Measurements from ENCODE around the gene DDAH1.

- no peak for TF ChIP-seq POLR2A (IDR thresholded peaks at IDR 0.05; ENCODE audit: low read depth, low read length)
- TF ChIP-seq TAF1 (IDR thresholded peaks at IDR 0.05; ENCODE audit: low read depth, low read length), result no peak
- no peak for TF ChIP-seq SPI1 (IDR thresholded peaks at IDR 0.05; ENCODE audit: low read depth, low read length)
- TF ChIP-seq POLR2AphosphoS5 (IDR thresholded peaks at IDR 0.05; ENCODE audit: low read depth, low read length), result no peak
Observed at GRCh38 chr1:85273397-85273796, 191.6 kb downstream of the DDAH1 start.

Data from GM12891 (cell line).